GM12864 (cell line): ENCODE results near the gene CAPS.
"Not testable (repeated sequence)": the region's sequence is repeated elsewhere in the genome, so short reads cannot be mapped to it uniquely, and the experiment has no call there.

Experiments used
- DNase-seq: peaks from one replicate; pipeline ENCODE4 v3.0.0-alpha.2; 2011; ENCODE audit warnings: low read depth
- H3K4me3 ChIP-seq: 2 replicates; pipeline ENCODE4 v1.5.1; 2011; ENCODE audit warnings: mild to moderate bottlenecking, low read depth, low read length, control low read depth
- TF ChIP-seq, protein P1 (sequence below): IDR thresholded peaks from 2 replicates; pipeline ENCODE4 v1.5.1; 2011; ENCODE audit warnings: low read depth, mild to moderate bottlenecking, moderate library complexity, low read length, control low read depth, inconsistent platforms; ENCODE audit errors: missing control alignments

The CAPS gene

DNA sequence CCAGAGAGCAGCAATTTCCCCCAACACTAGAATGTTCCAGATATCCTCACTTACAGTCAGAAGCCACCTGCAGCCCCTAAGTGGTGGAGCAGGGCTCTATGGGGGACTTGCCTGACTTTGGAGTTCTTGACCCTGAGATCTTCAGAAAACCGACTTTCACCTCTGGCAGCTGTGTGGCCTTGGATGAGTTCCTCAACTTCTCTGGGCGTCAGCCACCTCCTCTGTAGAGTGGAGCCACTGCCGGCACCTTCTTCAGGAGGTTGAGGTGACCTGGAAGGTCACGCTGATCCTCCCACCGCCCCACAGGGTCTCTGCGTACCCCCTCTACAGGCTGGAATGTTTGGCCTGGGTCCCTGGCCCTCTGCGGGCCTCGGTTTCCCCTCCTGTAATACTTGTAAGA is 36.6 kb upstream of the CAPS start:
- no peak overlapping the region for H3K4me3 ChIP-seq
- DNase-seq, result no peak
- TF ChIP-seq, protein P1, sequence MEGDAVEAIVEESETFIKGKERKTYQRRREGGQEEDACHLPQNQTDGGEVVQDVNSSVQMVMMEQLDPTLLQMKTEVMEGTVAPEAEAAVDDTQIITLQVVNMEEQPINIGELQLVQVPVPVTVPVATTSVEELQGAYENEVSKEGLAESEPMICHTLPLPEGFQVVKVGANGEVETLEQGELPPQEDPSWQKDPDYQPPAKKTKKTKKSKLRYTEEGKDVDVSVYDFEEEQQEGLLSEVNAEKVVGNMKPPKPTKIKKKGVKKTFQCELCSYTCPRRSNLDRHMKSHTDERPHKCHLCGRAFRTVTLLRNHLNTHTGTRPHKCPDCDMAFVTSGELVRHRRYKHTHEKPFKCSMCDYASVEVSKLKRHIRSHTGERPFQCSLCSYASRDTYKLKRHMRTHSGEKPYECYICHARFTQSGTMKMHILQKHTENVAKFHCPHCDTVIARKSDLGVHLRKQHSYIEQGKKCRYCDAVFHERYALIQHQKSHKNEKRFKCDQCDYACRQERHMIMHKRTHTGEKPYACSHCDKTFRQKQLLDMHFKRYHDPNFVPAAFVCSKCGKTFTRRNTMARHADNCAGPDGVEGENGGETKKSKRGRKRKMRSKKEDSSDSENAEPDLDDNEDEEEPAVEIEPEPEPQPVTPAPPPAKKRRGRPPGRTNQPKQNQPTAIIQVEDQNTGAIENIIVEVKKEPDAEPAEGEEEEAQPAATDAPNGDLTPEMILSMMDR, result no peak

DNA sequence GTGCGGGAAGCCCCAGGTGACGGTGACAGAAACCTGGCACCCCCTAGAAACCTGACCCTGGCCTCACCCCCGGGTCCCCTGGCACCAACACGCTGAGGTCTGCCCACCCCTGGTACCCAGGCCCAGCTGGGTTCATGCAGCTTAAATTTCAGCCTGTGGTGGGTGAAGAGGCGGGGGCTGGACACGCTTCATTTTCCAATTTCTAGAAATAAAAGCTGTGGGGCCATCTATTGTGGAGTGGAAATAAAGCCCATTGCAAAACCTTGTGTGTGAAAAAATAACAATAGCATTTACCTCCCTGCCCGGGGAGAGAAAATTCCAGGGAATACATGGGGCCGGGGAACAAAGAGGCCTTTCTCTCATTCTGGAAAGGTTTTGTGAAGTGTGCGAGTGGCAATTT is 36.2 kb upstream of the CAPS start:
- no peak for DNase-seq
- no peak overlapping the region for H3K4me3 ChIP-seq
- TF ChIP-seq, protein P1, result no peak

DNA sequence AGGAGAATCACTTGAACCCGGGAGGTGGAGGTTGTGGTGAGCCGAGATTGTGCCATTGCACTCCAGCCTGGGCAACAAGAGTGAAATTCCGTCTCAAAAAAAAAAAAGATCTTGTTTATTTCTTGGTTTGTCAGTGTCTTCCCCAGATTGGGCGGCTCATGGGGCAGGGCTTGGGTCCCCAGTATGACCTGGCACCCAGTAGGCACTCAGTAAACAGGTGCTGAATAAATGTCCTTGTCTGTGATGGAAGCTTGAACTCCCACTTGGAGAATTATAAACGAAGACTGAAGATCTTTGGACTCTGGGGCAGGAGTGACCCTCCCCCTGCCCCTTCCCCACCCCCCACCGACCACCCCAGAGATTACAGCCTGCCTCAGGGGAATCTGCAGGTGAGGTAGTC is 33.9 kb upstream of the CAPS start:
- no peak overlapping the region for H3K4me3 ChIP-seq
- DNase-seq, result no peak
- TF ChIP-seq, protein P1, result no peak

DNA sequence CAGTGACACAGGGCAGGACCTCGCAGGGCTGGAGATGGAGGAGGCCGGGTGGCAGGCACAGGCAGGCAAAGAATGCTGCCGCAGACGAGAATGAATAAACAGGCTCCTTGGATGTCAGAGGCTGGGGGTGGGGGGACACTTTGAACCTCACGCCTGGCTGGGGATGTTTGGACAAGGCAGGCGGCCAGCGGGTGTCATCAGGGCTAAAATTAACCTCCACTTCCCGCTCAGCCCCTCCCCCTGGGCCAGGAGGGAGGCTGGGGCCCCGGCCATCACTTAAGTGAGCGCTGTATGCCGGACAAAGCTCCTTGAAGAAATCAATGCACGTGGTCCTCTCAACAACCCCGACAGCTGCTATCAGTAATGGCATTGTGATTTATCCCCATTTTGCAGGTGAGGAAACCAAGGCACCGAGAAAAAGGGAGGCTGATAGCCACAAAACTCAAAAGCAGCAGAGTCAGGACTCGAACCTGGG is 33.4 kb upstream of the CAPS start:
- H3K4me3 ChIP-seq, result no peak overlapping the region
- no peak for DNase-seq
- TF ChIP-seq, protein P1, result no peak

DNA sequence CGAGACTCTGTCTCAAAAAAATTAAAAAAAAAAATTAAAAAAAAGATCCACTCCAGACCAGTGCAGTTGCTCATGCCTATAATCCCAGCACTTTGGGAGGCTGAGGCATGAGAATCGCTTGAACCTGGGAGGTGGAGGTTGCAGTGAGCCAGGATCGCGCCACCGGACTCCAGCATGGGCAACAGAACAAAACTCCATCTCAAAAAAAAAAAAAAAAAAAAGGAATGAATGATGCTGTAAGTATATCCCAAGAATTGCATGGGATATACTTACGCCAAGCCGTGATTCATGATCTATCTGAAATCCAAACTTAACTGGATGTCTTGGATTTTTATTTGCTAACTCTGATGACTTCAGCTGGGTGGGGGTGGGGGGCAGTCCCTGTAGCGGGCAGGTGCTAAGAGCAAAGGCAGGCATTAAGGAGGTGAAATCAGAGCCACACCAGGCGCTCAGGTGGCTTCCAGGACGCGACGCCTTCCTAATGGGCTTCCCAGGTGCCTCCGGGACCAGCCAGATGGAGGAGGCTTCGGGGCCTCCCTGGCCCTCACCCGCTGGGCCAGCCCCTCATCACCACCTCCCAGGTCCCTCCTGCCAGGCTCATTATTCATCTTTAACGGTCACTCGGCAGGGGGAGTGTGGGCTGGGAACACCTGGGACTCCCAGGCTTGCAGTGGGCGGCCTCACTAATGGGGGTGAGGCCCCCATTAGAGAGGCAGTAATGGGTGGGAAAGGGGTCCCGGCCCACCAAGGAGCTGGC is 32.3 kb upstream of the CAPS start:
- H3K4me3 ChIP-seq, result no peak overlapping the region
- no peak for DNase-seq
- TF ChIP-seq, protein P1, result no peak

DNA sequence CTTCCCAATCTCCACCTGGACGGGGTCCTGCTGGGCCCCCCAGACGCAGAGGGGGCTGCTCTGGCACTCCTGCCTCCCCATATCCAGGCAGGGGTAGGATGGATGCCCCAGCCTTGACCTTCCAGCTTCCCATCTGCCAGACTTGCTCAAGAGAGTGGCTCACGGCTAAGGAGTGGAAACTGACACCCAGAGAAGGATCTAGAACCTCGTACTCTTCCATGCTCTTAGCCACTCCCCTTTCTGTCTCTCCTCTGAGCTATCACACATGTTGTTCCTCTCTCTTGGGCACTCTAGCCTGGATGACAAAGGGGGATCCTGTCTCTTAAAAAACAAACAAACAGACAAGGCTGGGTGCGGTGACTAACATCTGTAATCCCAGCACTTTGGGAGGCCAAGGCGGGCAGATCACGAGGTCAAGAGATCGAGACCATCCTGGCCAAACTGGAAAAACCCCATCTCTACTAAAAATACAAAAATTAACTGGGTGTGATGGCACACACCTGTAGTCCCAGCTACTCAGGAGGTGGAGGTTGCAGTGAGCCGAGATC is 31.6 kb upstream of the CAPS start:
- TF ChIP-seq, protein P1, result no peak
- no peak overlapping the region for H3K4me3 ChIP-seq
- DNase-seq, result no peak

DNA sequence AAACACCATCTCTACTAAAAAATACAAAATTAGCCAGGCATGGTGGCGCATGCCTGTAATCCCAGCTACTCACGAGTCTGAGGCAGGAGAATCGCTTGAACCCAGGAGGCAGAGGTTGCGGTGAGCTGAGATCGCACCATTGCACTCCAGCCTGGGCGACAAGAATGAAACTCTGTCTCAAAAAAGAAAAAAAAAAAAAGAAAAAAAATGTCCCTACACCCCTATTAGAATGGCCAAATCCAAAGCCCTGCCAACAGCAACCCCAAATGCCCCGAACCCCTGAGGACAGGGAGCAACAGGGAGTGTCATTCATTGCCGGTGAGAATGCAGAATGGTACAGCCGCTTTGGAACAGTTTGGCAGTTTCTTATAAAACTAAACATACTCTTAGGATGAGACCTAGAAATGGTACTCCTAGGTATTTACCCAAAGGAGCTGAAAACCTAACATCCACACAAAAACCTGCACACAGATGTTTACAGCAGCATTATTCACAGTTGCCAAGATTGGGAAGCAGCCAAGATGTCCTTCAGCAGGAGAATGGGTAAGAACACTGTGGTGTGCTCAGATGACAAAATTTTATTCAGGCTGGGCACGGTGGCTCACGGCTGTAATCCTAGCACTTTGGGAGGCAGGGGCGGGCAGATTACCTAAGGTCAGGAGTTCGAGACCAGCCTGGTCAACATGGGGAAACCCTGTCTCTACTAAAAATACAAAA is 30.7 kb upstream of the CAPS start:
- not testable (repeated sequence) for H3K4me3 ChIP-seq, DNase-seq

DNA sequence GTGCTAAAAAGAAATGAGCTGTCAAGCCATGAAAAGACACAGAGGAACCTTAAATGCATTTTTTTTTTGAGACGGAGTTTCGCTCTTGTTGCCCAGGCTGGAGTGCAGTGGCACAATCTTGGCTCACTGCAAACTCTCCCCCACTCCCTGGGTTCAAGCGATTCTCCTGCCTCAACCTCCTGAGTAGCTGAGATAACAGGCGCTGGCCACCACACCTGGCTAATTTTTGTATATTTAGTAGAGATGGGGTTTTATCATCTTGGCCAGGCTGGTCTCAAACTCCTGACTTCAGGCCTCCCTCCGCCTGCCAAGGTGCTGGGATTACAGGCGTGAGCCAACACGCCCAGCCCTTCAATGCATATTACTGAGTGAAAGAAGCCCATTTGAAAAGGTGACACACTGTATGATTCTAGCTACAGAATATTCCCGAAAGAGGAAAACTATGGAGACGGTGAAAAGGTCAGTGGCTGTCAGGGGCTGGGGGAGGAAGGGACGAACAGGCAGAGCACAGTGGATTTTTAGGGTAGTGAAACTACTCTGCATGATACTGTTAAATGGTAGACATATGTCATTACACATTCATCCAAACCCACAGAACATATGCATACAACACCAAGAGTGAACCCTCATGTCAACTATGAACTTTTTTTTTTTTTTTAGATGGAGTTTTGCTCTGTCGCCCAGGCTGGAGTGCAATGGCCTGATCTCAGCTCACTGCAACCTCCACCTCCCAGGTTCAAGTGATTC is 29.8 kb upstream of the CAPS start:
- not testable (repeated sequence) for DNase-seq, H3K4me3 ChIP-seq
